GM21447 (cell line): Measurements from ENCODE around the gene TBX2.

ENCODE experiments used
- ATAC-seq: cut with Tn5 transposase; IDR thresholded peaks from one replicate; pipeline ENCODE4 v1.9.1; 2021; ENCODE audit not compliant: unreplicated experiment

Gene TBX2

GRCh38 chr17:61452301-61453290 lies 53.0 kb downstream of the TBX2 start, which contains the start of gene TBX4:
Gene TBX4 (plus strand): TSS chr17:61452422. CDS start chr17:61456491, 4,069 bp downstream.
- ATAC-seq, result no peak

GRCh38 chr17:61453566-61454380 lies 54.1 kb downstream of the TBX2 start:
- ATAC-seq, result no peak

GRCh38 chr17:61454381-61455323 lies 55.0 kb downstream of the TBX2 start:
- ATAC-seq, result no peak

GRCh38 chr17:61455324-61456060 lies 55.8 kb downstream of the TBX2 start:
- ATAC-seq, result no peak

- no peak for ATAC-seq
Measured at GRCh38 chr17:61456061-61456681, 56.5 kb downstream of the TBX2 start.

GRCh38 chr17:61456688-61457225 lies 57.1 kb downstream of the TBX2 start:
- no peak for ATAC-seq

- ATAC-seq, result no peak
Measured at GRCh38 chr17:61457226-61457983, 57.8 kb downstream of the TBX2 start.

- no peak for ATAC-seq
Measured at GRCh38 chr17:61458000-61458399, 58.4 kb downstream of the TBX2 start.

- ATAC-seq, result no peak
Measured at GRCh38 chr17:61458421-61459141, 58.9 kb downstream of the TBX2 start.
